ENCODE results near the gene RFC2. TPM values are rescaled to one million over a fixed set of nuclear protein-coding genes. Genes with fewer than 3 reads are reported as not detected.

RFC2 gene
- polyA plus RNA-seq, 1 of the 3 experiments (the other 2 are of a cell fraction), result 31.2 TPM

- WGBS (ENCODE audit: low lambda C conversion rate), result 89% methylated on average over 9 of the region's 18 CpGs
- Histone ChIP-seq H3K4me3 (ENCODE audit: low read depth in 2 of 2, low read length in 1 of 2) (no peak overlapping the region), H3K4me2 (no peak overlapping the region), H3K4me1 (ENCODE audit: control insufficient read depth in 1 of 2, insufficient read depth in 2 of 2, low read depth in 1 of 2, low read length in 1 of 2) (no peaks in the 10 kb centered on the region), H3K79me2 (ENCODE audit: insufficient read depth) (no peaks in the 10 kb centered on the region), H3K9me3 (no peaks in the 10 kb centered on the region), H3K9ac (no peak overlapping the region), H3K27ac (ENCODE audit: low read depth in 2 of 2, low read length in 1 of 2) (no peak overlapping the region), H3K36me3 (replicated peaks in 1 of 2; ENCODE audit: control insufficient read depth in 1 of 2, insufficient read depth in 2 of 2, low read length in 1 of 2) (peaks cover under 1 to 15% of the 10 kb centered on the region in 2 experiments), H2AFZ (ENCODE audit: low read depth) (no peak overlapping the region), H4K20me1 (ENCODE audit: insufficient read depth) (no peaks in the 10 kb centered on the region), H3K9me2 (no peaks in the 10 kb centered on the region), H3F3A (replicated peaks; ENCODE audit: insufficient read depth) (peaks cover 9% of the 10 kb centered on the region), H3K27me3 (ENCODE audit: insufficient read depth) (no peaks in the 10 kb centered on the region)
- no peak for TF ChIP-seq YY1 (IDR thresholded peaks at IDR 0.05; ENCODE audit: low read depth)
- TF ChIP-seq GATA2 (CRISPR knock-in tag; IDR thresholded peaks at IDR 0.05), result no peak
- no peak for TF ChIP-seq RAD21 (IDR thresholded peaks at IDR 0.05; ENCODE audit: low read length)
- CTCF ChIA-PET, result interaction anchor here (1.5 to 4.4 kb wide), 2 partner anchors 17 to 177 kb away, joined by 9 to 46 read pairs; no protein-coding TSS in a partner anchor
- DNase-seq, result no peak
- POLR2A ChIA-PET, result interaction anchor here (1.4 kb wide), 1 partner anchor 31 kb away, joined by 3 read pairs; the partner anchor contains the start of gene RFC2
These were observed 30.3 kb downstream of the RFC2 start for GRCh38 chr7:74223711-74224510.

GRCh38 chr7:74222851-74223710, 31.1 kb downstream of the RFC2 start:
- Histone ChIP-seq H3K4me3 (ENCODE audit: low read depth in 2 of 2, low read length in 1 of 2) (no peak overlapping the region), H3K36me3 (replicated peaks in 1 of 2; ENCODE audit: control insufficient read depth in 1 of 2, insufficient read depth in 2 of 2, low read length in 1 of 2) (peaks cover 0 to 15% of the 10 kb centered on the region in 2 experiments), H2AFZ (ENCODE audit: low read depth) (no peak overlapping the region), H3K4me2 (no peak overlapping the region), H4K20me1 (ENCODE audit: insufficient read depth) (no peaks in the 10 kb centered on the region), H3K4me1 (ENCODE audit: control insufficient read depth in 1 of 2, insufficient read depth in 2 of 2, low read depth in 1 of 2, low read length in 1 of 2) (no peaks in the 10 kb centered on the region), H3F3A (replicated peaks; ENCODE audit: insufficient read depth) (peaks cover 13% of the 10 kb centered on the region), H3K9me3 (no peaks in the 10 kb centered on the region), H3K9me2 (no peaks in the 10 kb centered on the region), H3K79me2 (ENCODE audit: insufficient read depth) (no peaks in the 10 kb centered on the region), H3K27ac (ENCODE audit: low read depth in 2 of 2, low read length in 1 of 2) (no peak overlapping the region), H3K9ac (no peak overlapping the region), H3K27me3 (ENCODE audit: insufficient read depth) (no peaks in the 10 kb centered on the region)
- DNase-seq, result no peak
- TF ChIP-seq GABPA (IDR thresholded peaks at IDR 0.05; ENCODE audit: low read depth) (no peak), TAF1 (IDR thresholded peaks at IDR 0.05; ENCODE audit: borderline replicate concordance, low read depth, low read length) (no peak), ELF1 (IDR thresholded peaks at IDR 0.05) (no peak), RXRA (IDR thresholded peaks at IDR 0.05; ENCODE audit: borderline replicate concordance, low read depth) (no peak), GATA2 (CRISPR knock-in tag; IDR thresholded peaks at IDR 0.05) (no peak), TCF12 (IDR thresholded peaks at IDR 0.05) (no peak), EP300 (IDR thresholded peaks at IDR 0.05; ENCODE audit: borderline replicate concordance in 1 of 2, low read depth in 1 of 2, low read length in 1 of 2) (no peak), RFX5 (IDR thresholded peaks at IDR 0.05; ENCODE audit: low read length) (no peak), FOXJ3 (CRISPR knock-in tag; IDR thresholded peaks at IDR 0.05) (no peak)
- ChIA-PET CTCF (interaction anchor here (0.7 to 4.4 kb wide), 3 partner anchors 16 to 178 kb away, joined by 3 to 46 read pairs (median 9); no protein-coding TSS in a partner anchor), POLR2A (interaction anchor here (0.9 to 1.4 kb wide), 2 partner anchors 10 to 31 kb away, joined by 3 read pairs; partner anchors contain the start of gene RFC2)
- 86% methylated on average over 14 of the region's 17 CpGs for WGBS (ENCODE audit: low lambda C conversion rate)
